ENCODE results near the gene CDC37L1.
"Not testable (repeated sequence)": the region's sequence is repeated elsewhere in the genome, so short reads cannot be mapped to it uniquely, and the experiment has no call there.

Gene CDC37L1

GRCh38 chr9:4754530-4754929, 75.2 kb downstream of the CDC37L1 start:
- DNase-seq (ENCODE audit: low spot score): not testable (repeated sequence)

- DNase-seq (ENCODE audit: low spot score): no peak
These were observed 75.7 kb downstream of the CDC37L1 start for GRCh38 chr9:4755026-4755609.

- DNase-seq (ENCODE audit: low spot score): no peak
These were observed 77.1 kb downstream of the CDC37L1 start for GRCh38 chr9:4756420-4756819.
